Tibial nerve (tissue), 4 donors: ENCODE measurements around the gene TOMM70. TPM values are rescaled to one million over a fixed set of nuclear protein-coding genes. Genes with fewer than 3 reads are reported as not detected.

Source experiments
- DNase-seq, 2 donors: peaks; one replicate each; pipeline ENCODE4 v3.0.0-alpha.2; 2019; ENCODE audit warnings: low spot score in 2 of 2
- H3K27ac ChIP-seq, 4 donors: fragments of 200-600 bp; sonication (generic) in 3 of 4; one replicate each; pipeline ENCODE4 v1.5.1; 2017 to 2019; ENCODE audit warnings: mild to moderate bottlenecking in 1 of 4
- H3K27me3 ChIP-seq, 2 donors: fragments of 200-600 bp; sonication (generic) in 1 of 2; one replicate each; pipeline versions ENCODE4 v1.5.1 to v1.6.0; 2017 to 2019
- H3K36me3 ChIP-seq, 3 donors: fragments of 200-600 bp; sonication (generic); one replicate each; pipeline ENCODE4 v1.5.1; 2018 to 2019
- H3K4me1 ChIP-seq, 4 donors: fragments of 200-600 bp; sonication (generic) in 3 of 4; one replicate each; pipeline ENCODE4 v1.5.1; 2017 to 2019
- H3K4me3 ChIP-seq, 4 donors: fragments of 200-600 bp; sonication (generic) in 3 of 4; one replicate each; pipeline ENCODE4 v1.5.1; 2017 to 2019; ENCODE audit warnings: mild to moderate bottlenecking in 1 of 4, moderate library complexity in 1 of 4
- H3K9me3 ChIP-seq, 4 donors: fragments of 200-600 bp; sonication (generic) in 3 of 4; one replicate each; pipeline ENCODE4 v1.5.1; 2017 to 2019
- CTCF ChIP-seq, 5 experiments: fragments of 200-600 bp in 3 of 5; fragments of 450-650 bp in 2 of 5; sonication (generic) in 3 of 5; IDR thresholded peaks; one replicate each; pipeline ENCODE4 v1.5.1; 2016 to 2019; ENCODE audit warnings: antibody characterized with exemption in 5 of 5, mild to moderate bottlenecking in 3 of 5, moderate library complexity in 2 of 5
- EP300 ChIP-seq, 2 donors: sonication (generic); formaldehyde crosslinking; IDR thresholded peaks; one replicate each; pipeline ENCODE4 v1.6.1; 2017; ENCODE audit warnings: antibody characterized with exemption in 2 of 2, mild to moderate bottlenecking in 1 of 2
- POLR2A ChIP-seq, 2 donors: fragments of 450-650 bp; IDR thresholded peaks; one replicate each; pipeline ENCODE4 v1.6.1; 2017; ENCODE audit warnings: antibody characterized with exemption in 2 of 2, mild to moderate bottlenecking in 2 of 2, moderate library complexity in 2 of 2
- WGBS, 2 donors: methylation state at CpG; one replicate each; pipeline ENCODE4 v1.1.5; 2018; 5-methylcytosine and 5-hydroxymethylcytosine counted together
- total RNA-seq, 4 donors: library from RNA; depleted of rRNA; stranded (reverse); fragments of >200 nt; gene quantifications; one replicate each; pipeline ENCODE4 v1.1.0, GENCODE V29; 2016

TOMM70 gene
- total RNA-seq, 4 donors from 2014 or later, result 32.7 to 42.6 (median 38.7) TPM

GRCh38 chr3:100403362-100404249, 2.7 kb upstream of the TOMM70 start:
- DNase-seq, result no peak
- no peak for TF ChIP-seq POLR2A (IDR thresholded peaks at IDR 0.05)
- TF ChIP-seq EP300 (IDR thresholded peaks at IDR 0.05), result no peak
- no peak for TF ChIP-seq CTCF (IDR thresholded peaks at IDR 0.05)
- no peak overlapping the region for H3K27ac ChIP-seq
- H3K4me3 ChIP-seq, result peak overlapping the region in 1 of 4 donors; percentile 100
- H3K4me1 ChIP-seq, result peaks cover 0 to 44% (median 29%) of the 10 kb centered on the region in 4 donors
- H3K36me3 ChIP-seq, result peaks cover 0 to 23% (median 0%) of the 10 kb centered on the region in 3 donors
- WGBS, 2 donors, result 57 to 60% methylated on average over 5 of the region's 5 CpGs
- no peaks in the 10 kb centered on the region for H3K27me3 ChIP-seq
- H3K9me3 ChIP-seq, result peaks cover 0 to 18% (median 2%) of the 10 kb centered on the region in 4 donors

- no peak for DNase-seq
- Histone ChIP-seq H3K4me1 (peaks cover 0 to 50% (median 30%) of the 10 kb centered on the region in 4 donors), H3K9me3 (peaks cover 0 to 12% (median 2%) of the 10 kb centered on the region in 4 donors), H3K36me3 (peaks cover 0 to 16% (median 0%) of the 10 kb centered on the region in 3 donors), H3K27ac (no peak overlapping the region), H3K27me3 (no peaks in the 10 kb centered on the region), H3K4me3 (peak overlapping the region in 1 of 4 donors; percentile 100)
- 36 to 37% methylated on average over 2 of the region's 2 CpGs for WGBS, 2 donors
- TF ChIP-seq EP300 (IDR thresholded peaks at IDR 0.05) (no peak), POLR2A (IDR thresholded peaks at IDR 0.05) (no peak)
Measured at GRCh38 chr3:100402891-100403290, 2.0 kb upstream of the TOMM70 start.

- H3K9me3 ChIP-seq, result peaks cover 0 to 7% (median under 1%) of the 10 kb centered on the region in 4 donors
- TF ChIP-seq CTCF (IDR thresholded peaks at IDR 0.05), result no peak
- TF ChIP-seq POLR2A (IDR thresholded peaks at IDR 0.05), result no peak
- no peak for TF ChIP-seq EP300 (IDR thresholded peaks at IDR 0.05)
- H3K27ac ChIP-seq, result peak overlapping the region in 3 of 4 donors; percentile 82 to 94 (median 92)
- WGBS, 2 donors, result 0% methylated on average over 2 of the region's 2 CpGs
- peaks cover 0 to 56% (median 30%) of the 10 kb centered on the region in 4 donors for H3K4me1 ChIP-seq
- H3K27me3 ChIP-seq, result no peaks in the 10 kb centered on the region
- peak overlapping the region; percentile 79 to 100 (median 92) for H3K4me3 ChIP-seq
- no peak for DNase-seq
- peaks cover 0 to 10% (median 0%) of the 10 kb centered on the region in 3 donors for H3K36me3 ChIP-seq
Measured at GRCh38 chr3:100402256-100402655, 1.4 kb upstream of the TOMM70 start.

GRCh38 chr3:100401674-100402041, 769 bp upstream of the TOMM70 start:
- TF ChIP-seq CTCF (IDR thresholded peaks at IDR 0.05) (no peak), EP300 (IDR thresholded peaks at IDR 0.05) (no peak), POLR2A (IDR thresholded peaks at IDR 0.05) (no peak)
- WGBS, 2 donors, result 0 to 1% methylated on average over 23 of the region's 23 CpGs
- peaks cover 0 to 60% (median 30%) of the 10 kb centered on the region in 4 donors for H3K4me1 ChIP-seq

GRCh38 chr3:100400419-100400779, 490 bp downstream of the TOMM70 start:
- Histone ChIP-seq H3K27me3 (no peaks in the 10 kb centered on the region), H3K27ac (peak overlapping the region; percentile 82 to 96 (median 93)), H3K4me1 (peaks cover 0 to 71% (median 30%) of the 10 kb centered on the region in 4 donors), H3K4me3 (peak overlapping the region; percentile 79 to 100 (median 92)), H3K9me3 (no peaks in the 10 kb centered on the region), H3K36me3 (no peaks in the 10 kb centered on the region)
- no peak for DNase-seq
- WGBS, 2 donors, result 0 to 1% methylated on average over 14 to 20 of the region's 22 CpGs
- no peak for TF ChIP-seq CTCF (IDR thresholded peaks at IDR 0.05)
- no peak for TF ChIP-seq POLR2A (IDR thresholded peaks at IDR 0.05)
- no peak for TF ChIP-seq EP300 (IDR thresholded peaks at IDR 0.05)

More at GRCh38 chr3:100401674-100402041, 769 bp upstream of the TOMM70 start:
- H3K9me3 ChIP-seq, result peaks cover 0 to 2% (median 0%) of the 10 kb centered on the region in 4 donors
- H3K4me3 ChIP-seq, result peak overlapping the region; percentile 79 to 100 (median 92)
- peaks cover 0 to 4% (median 0%) of the 10 kb centered on the region in 3 donors for H3K36me3 ChIP-seq
- peak overlapping the region; percentile 82 to 96 (median 93) for H3K27ac ChIP-seq
- no peaks in the 10 kb centered on the region for H3K27me3 ChIP-seq
- DNase-seq, result peak in 1 of 2 donors; percentile 16
